ENCODE results near the gene DOCK4. TPM values are rescaled to one million over a fixed set of nuclear protein-coding genes. Genes with fewer than 3 reads are reported as not detected.

Gene DOCK4
- total and polyA plus RNA-seq, 10 of the 15 experiments (the other 5 are each of a cell fraction or from before 2014, with no cell fraction given), result 0.03 to 0.73 (median 0.38) TPM

- no peak overlapping the region for H3K27ac ChIP-seq (ENCODE audit: control insufficient read depth, insufficient read depth)
- no peaks in the 10 kb centered on the region for H3K79me2 ChIP-seq (ENCODE audit: control insufficient read depth, insufficient read depth, low read length)
- ATAC-seq (no peak), FAIRE-seq (no peak), DNase-seq (ENCODE audit: low read depth, low spot score) (no peak)
- in situ Hi-C loops (cut with MboI) (no loop called here), intact Hi-C loops (cut with micrococcal nuclease; ENCODE audit: unreplicated experiment) (no loop called here)
- BruUV-seq (replicated peaks), result no TSS peak
- no peak overlapping the region for H2AFZ ChIP-seq (ENCODE audit: control insufficient read depth, low read depth, low read length)
- H3K27me3 ChIP-seq (replicated peaks in 1 of 2; ENCODE audit: control insufficient read depth in 2 of 2, insufficient read depth in 2 of 2, low read length in 1 of 2), result no peaks in the 10 kb centered on the region
- POLR2A ChIA-PET, result no interaction called here
- SMC1A ChIA-PET (ENCODE audit: uncharacterized antibody, unreplicated experiment), result no interaction called here
- no peaks in the 10 kb centered on the region for H3K9me3 ChIP-seq (replicated peaks; ENCODE audit: control insufficient read depth, insufficient read depth, low read length)
- H3K4me1 ChIP-seq (ENCODE audit: control insufficient read depth, insufficient read depth, low read length), result no peaks in the 10 kb centered on the region
- H3K9ac ChIP-seq (ENCODE audit: control insufficient read depth, insufficient read depth, low read length), result no peak overlapping the region
- RAD21 ChIA-PET (ENCODE audit: unreplicated experiment), result no interaction called here
- TF ChIP-seq CEBPB (IDR thresholded peaks at IDR 0.05; ENCODE audit: borderline replicate concordance in 1 of 2, low read depth in 2 of 2, low read length in 2 of 2), result no peak
- TF ChIP-seq ZNF622 (IDR thresholded peaks at IDR 0.05), result no peak
- no peak for TF ChIP-seq RELA (IDR thresholded peaks at IDR 0.05; ENCODE audit: borderline replicate concordance, partially characterized antibody)
- no peak for TF ChIP-seq SREBF2 (IDR thresholded peaks at IDR 0.05; ENCODE audit: low read length)
- no peak for TF ChIP-seq STAT3 (IDR thresholded peaks at IDR 0.05; ENCODE audit: low read depth, low read length)
- TF ChIP-seq PAX5 (IDR thresholded peaks at IDR 0.05; ENCODE audit: borderline replicate concordance, low read depth, low read length), result no peak
- no peak for TF ChIP-seq IRF4 (IDR thresholded peaks at IDR 0.05; ENCODE audit: low read depth, low read length)
- no peak for TF ChIP-seq NFXL1 (IDR thresholded peaks at IDR 0.05; ENCODE audit: borderline replicate concordance)
- TF ChIP-seq KDM1A (IDR thresholded peaks at IDR 0.05; ENCODE audit: borderline replicate concordance), result no peak
- TF ChIP-seq RB1 (IDR thresholded peaks at IDR 0.05; ENCODE audit: borderline replicate concordance), result no peak
- no peak for TF ChIP-seq NFYA (IDR thresholded peaks at IDR 0.05; ENCODE audit: borderline replicate concordance, low read depth, low read length)
- TF ChIP-seq EZH2 (IDR thresholded peaks at IDR 0.05; ENCODE audit: borderline replicate concordance, control insufficient read depth, low read depth, low read length), result no peak
- no peak for TF ChIP-seq MXI1 (IDR thresholded peaks at IDR 0.05; ENCODE audit: low read depth, low read length)
- no peak for TF ChIP-seq SRF (IDR thresholded peaks at IDR 0.05; ENCODE audit: low read depth in 2 of 2, low read length in 2 of 2)
- no peak for TF ChIP-seq EP300 (IDR thresholded peaks at IDR 0.05; ENCODE audit: borderline replicate concordance in 1 of 2, control insufficient read depth in 1 of 2, low read depth in 2 of 2, low read length in 2 of 2)
- H3K36me3 ChIP-seq (ENCODE audit: control insufficient read depth in 2 of 2, insufficient read depth in 2 of 2, low read length in 1 of 2), result no peaks in the 10 kb centered on the region
- H4K20me1 ChIP-seq (ENCODE audit: control insufficient read depth, insufficient read depth), result no peaks in the 10 kb centered on the region
- whole genome bisulfite sequencing (ENCODE audit: insufficient coverage, insufficient replicate concordance, low lambda C conversion rate, missing lambda C conversion rate), result 56% methylated on average over 5 of the region's 5 CpGs
- no peak overlapping the region for H3K4me2 ChIP-seq (ENCODE audit: control insufficient read depth, insufficient read depth)
- no peak overlapping the region for H3K4me3 ChIP-seq
- CTCF ChIA-PET, result no interaction called here
Observed at GRCh38 chr7:112067632-112068540, 138.3 kb downstream of the DOCK4 start.
